Erythroblast (primary cell): ENCODE results near the gene CPNE5.

ENCODE experiments used
- GATA1 ChIP-seq: IDR thresholded peaks from 2 replicates; pipeline ENCODE4 v1.6.1; 2011; ENCODE audit warnings: low read depth, mild to moderate bottlenecking, control low read depth, low read length, moderate library complexity
- POLR2A ChIP-seq: IDR thresholded peaks from 2 replicates; pipeline ENCODE4 v1.6.1; 2011; ENCODE audit warnings: mild to moderate bottlenecking, low read length

DNA sequence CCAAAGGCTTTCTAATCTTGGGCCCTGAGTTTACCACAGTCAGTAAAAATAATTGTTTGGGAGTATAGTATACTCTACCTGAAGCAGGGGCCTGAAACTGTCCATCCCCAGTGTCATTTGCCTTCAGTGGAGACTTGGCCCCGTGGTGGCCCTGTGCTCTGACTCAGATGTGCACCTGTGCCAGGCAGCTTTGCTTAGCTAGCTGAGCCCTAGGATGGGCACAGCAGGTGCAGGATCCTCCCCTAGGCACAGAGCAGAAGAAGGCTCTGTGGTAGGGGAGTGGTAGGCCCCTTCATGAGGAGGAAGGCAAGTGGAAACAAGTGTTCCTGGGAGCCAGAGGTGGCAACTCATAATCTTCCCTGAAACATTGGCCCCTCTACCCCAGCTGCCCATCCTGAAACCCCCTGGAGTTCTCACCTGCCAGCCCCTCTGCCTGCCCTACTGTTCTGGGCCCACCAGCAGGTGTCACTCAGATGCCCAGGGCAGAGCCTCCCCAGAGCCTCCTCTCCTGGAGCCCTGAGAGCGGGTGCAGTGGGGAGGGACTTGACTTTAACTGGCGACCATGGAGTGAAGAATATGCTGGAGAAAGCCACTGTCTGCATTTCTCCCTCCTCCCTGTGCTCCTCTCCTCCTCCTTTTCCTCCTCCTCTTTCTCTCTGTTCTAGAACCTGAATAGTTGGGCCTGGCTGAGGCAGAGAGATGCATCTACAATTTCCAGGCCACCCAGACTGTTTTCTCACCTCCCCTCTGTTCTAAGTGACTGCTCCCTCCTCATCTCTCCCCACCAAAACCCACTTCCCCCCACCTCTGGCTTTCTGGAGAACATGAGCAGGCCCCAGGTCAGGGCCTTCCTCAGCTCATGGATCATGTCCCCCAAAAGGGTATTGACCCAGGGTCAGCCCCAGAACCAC lies 2.9 kb downstream of the CPNE5 start:
- TF ChIP-seq POLR2A: no peak
- TF ChIP-seq GATA1: no peak
